Kidney (tissue), 14 donors: ENCODE results near the gene ZNF362. TPM values are rescaled to one million over a fixed set of nuclear protein-coding genes. Genes with fewer than 3 reads are reported as not detected.

Experiments used
- DNase-seq, 5 donors: peaks; one replicate each; pipeline ENCODE4 v3.0.0-alpha.2; 2013 to 2020
- FAIRE-seq: peaks from 2 replicates; lab custom pipeline; 2012; peaks lifted over from hg19 to GRCh38; lab: Jason Lieb, UNC
- H3K27ac ChIP-seq, 2 donors: one replicate each; pipeline ENCODE4 v1.7.0; 2013; ENCODE audit warnings: low read depth in 2 of 2, low read length in 2 of 2, inconsistent platforms in 1 of 2
- H3K27me3 ChIP-seq: one replicate; pipeline ENCODE4 v1.7.1; 2013; ENCODE audit warnings: low read length, inconsistent platforms; ENCODE audit not compliant: control insufficient read depth, insufficient read depth
- H3K36me3 ChIP-seq, 3 donors: one replicate each; pipeline versions ENCODE4 v1.7.0 to v1.7.1; 2013; ENCODE audit warnings: low read length in 3 of 3, control low read depth in 1 of 3, inconsistent platforms in 1 of 3; ENCODE audit not compliant: insufficient read depth in 3 of 3, control insufficient read depth in 2 of 3
- H3K4me1 ChIP-seq, 3 donors: one replicate each; pipeline versions ENCODE4 v1.7.0 to v1.7.1; 2013; ENCODE audit warnings: low read length in 3 of 3, inconsistent platforms in 1 of 3, low read depth in 1 of 3; ENCODE audit not compliant: control insufficient read depth in 2 of 3, insufficient read depth in 2 of 3
- H3K4me3 ChIP-seq, 3 donors: one replicate each; pipeline versions ENCODE4 v1.7.0 to v1.8.1; 2013; ENCODE audit warnings: low read length in 3 of 3, control low read depth in 1 of 3, inconsistent platforms in 1 of 3
- H3K9ac ChIP-seq, 3 donors: one replicate each; pipeline versions ENCODE4 v1.7.0 to v1.7.1; 2013; ENCODE audit warnings: low read length in 3 of 3, control low read depth in 1 of 3, inconsistent platforms in 1 of 3
- H3K9me3 ChIP-seq, 3 donors: one replicate each; pipeline versions ENCODE4 v1.7.0 to v1.7.1; 2013; ENCODE audit warnings: low read length in 3 of 3, control low read depth in 1 of 3, inconsistent platforms in 1 of 3; ENCODE audit not compliant: control insufficient read depth in 2 of 3, insufficient read depth in 1 of 3
- CTCF ChIP-seq: IDR thresholded peaks from 3 replicates; pipeline ENCODE4 v1.5.1; 2012; ENCODE audit warnings: mild to moderate bottlenecking, moderate library complexity, borderline replicate concordance; ENCODE audit not compliant: insufficient read depth; ENCODE audit errors: extremely low read depth
- intact Hi-C: fragments of 100-400 bp; cut with DNase I; formaldehyde crosslinking; loops from one replicate; pipeline ENCODE4 v1.11.1; 2022
- polyA plus RNA-seq: library from polyadenylated mRNA; stranded (reverse); fragments of 350-450 nt; fragmentation: Illumina TruSeq; extraction: RNeasy Lipid Tissue Mini Kit (QIAGEN cat#74804); gene quantifications from one replicate; pipeline ENCODE4 v1.2.3, GENCODE V29; 2014; ENCODE audit warnings: low read depth, low replicate concordance; ENCODE audit not compliant: insufficient read depth
- total RNA-seq: library from RNA; stranded (reverse); fragmentation: NEBNext Ultra II Directional; extraction: Animal tissue kit (Norgen Biotek cat#: 25700); gene quantifications from one replicate; pipeline ENCODE4 v1.2.1, GENCODE V29; 2021
- donor health status: control.
- donor health status: control.
- donor health status: control.
- donor health status: control.
- donor health status: control.
- donor health status: DM: yes; HTN: yes; CAD: no.
- donor health status: Normal renal cell carcinoma (clear cell type).

The ZNF362 gene
- total and polyA plus RNA-seq, 2 donors from 2014 or later: 17.4 to 36.9 TPM

- intact Hi-C loops: no loop called here
- Histone ChIP-seq H3K27me3 (no peaks in the 10 kb centered on the region), H3K36me3 (peaks cover 8 to 25% (median 24%) of the 10 kb centered on the region in 3 donors), H3K9ac (peak overlapping the region in 1 of 3 donors; percentile 27), H3K4me1 (peaks cover 0 to 19% (median 7%) of the 10 kb centered on the region in 3 donors), H3K9me3 (no peaks in the 10 kb centered on the region), H3K4me3 (no peak overlapping the region), H3K27ac (peak overlapping the region in 1 of 2 donors; percentile 27)
- FAIRE-seq (no peak), DNase-seq (peak in 1 of 5 donors; percentile 45)
- TF ChIP-seq CTCF: no peak
Measured at GRCh38 chr1:33321178-33321577, 64.9 kb downstream of the ZNF362 start.

- intact Hi-C loops: no loop called here
- H3K9ac ChIP-seq: no peak overlapping the region
- no peaks in the 10 kb centered on the region for H3K27me3 ChIP-seq
- peaks cover 0 to 19% (median 7%) of the 10 kb centered on the region in 3 donors for H3K4me1 ChIP-seq
- H3K27ac ChIP-seq: no peak overlapping the region
- no peak overlapping the region for H3K4me3 ChIP-seq
- DNase-seq: peak in 1 of 5 donors; percentile 40
- FAIRE-seq: no peak
- no peak for TF ChIP-seq CTCF
- peaks cover 8 to 33% (median 27%) of the 10 kb centered on the region in 3 donors for H3K36me3 ChIP-seq
- H3K9me3 ChIP-seq: no peaks in the 10 kb centered on the region
Measured at GRCh38 chr1:33322109-33322508, 65.8 kb downstream of the ZNF362 start.

GRCh38 chr1:33322870-33323585 lies 66.7 kb downstream of the ZNF362 start:
- FAIRE-seq: no peak
- Histone ChIP-seq H3K27ac (peak overlapping the region; percentile 56 to 64), H3K4me1 (peaks cover 0 to 23% (median 13%) of the 10 kb centered on the region in 3 donors), H3K4me3 (no peak overlapping the region), H3K27me3 (no peaks in the 10 kb centered on the region), H3K9me3 (no peaks in the 10 kb centered on the region), H3K36me3 (peaks cover 13 to 41% (median 35%) of the 10 kb centered on the region in 3 donors), H3K9ac (no peak overlapping the region)
- intact Hi-C loops: no loop called here
- DNase-seq: peak in 4 of 5 donors; percentile 37 to 69 (median 53)
- TF ChIP-seq CTCF: no peak
